ENCODE results near the gene BTRC.

DNA sequence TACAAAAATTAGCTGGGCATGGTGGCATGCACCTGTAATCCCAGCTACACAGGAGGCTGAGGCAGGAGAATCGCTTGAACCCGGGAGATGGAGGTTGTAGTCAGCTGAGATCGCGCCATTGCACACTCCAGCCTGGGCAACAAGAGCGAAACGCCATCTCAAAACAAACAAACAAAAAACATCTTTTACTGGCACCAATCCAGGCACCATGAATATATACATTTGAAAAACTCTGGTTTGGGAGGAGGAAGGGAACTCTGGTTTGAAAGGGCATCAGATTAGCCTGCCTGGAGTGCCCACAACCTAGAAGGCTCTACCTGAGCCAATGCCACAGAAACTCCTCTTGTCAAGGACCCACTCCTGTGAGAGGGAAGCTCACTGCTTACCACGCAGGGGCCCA lies 218.2 kb downstream of the BTRC start:
- TF ChIP-seq EZH2 (IDR thresholded peaks at IDR 0.05; ENCODE audit: insufficient read depth, poor library complexity, severe bottlenecking) (no peak), EZH2phosphoT487 (IDR thresholded peaks at IDR 0.05; ENCODE audit: insufficient read depth, low read depth) (no peak)
